ENCODE measurements around the gene ZNF121. TPM values are rescaled to one million over a fixed set of nuclear protein-coding genes. Genes with fewer than 3 reads are reported as not detected.

ZNF121 gene
- total RNA-seq, 4 donors from 2014 or later: 30.0 to 50.1 (median 37.9) TPM

DNA sequence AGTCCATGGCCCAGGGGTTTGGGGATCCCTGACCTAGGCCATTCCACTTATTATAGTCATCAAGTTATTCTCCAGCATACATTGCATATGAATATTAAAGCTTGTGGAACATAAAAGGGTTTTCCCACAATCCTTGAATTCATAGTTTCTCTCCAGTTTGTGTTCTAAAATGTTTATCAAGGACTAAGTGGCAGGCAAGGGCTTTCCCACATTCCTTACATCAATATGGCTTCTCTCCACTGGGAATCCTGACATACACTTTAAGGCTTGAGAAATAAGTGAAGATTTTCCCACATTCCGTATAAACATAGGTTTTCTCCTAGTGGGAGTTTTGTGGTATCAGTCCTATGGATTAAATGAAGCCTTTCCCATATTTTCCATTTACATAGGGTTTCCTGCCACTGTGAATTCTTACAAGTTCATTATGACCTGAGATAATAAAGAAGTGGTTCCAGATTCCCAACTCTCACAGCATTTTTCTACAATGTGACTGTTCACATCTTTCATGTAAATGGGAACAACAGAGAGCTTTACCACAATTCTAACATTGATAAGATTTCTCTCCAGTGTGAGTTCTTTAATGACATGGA, 60.3 kb downstream of the ZNF121 start:
- no peaks in the 10 kb centered on the region for H3K27me3 ChIP-seq
- intact Hi-C loops (cut with DNase I): loop anchor here (5.0 to 10.0 kb wide), 2 partner anchors 48 to 179 kb away; no protein-coding TSS in a partner anchor
- no peaks in the 10 kb centered on the region for H3K4me1 ChIP-seq
- no peak for TF ChIP-seq CTCF (IDR thresholded peaks at IDR 0.05)
- TF ChIP-seq POLR2A (IDR thresholded peaks at IDR 0.05): no peak
- peaks cover 20 to 27% of the 10 kb centered on the region in 2 donors for H3K36me3 ChIP-seq
- DNase-seq: no peak
- WGBS, 2 donors: 94 to 98% methylated on average over 1 of the region's 1 CpG
- peaks cover 22% of the 10 kb centered on the region for H3K9me3 ChIP-seq
- H3K4me3 ChIP-seq (replicated peaks in 1 of 3): no peak overlapping the region
- no peak overlapping the region for H3K27ac ChIP-seq

Other genes starting within 250 kb of the ZNF121 start
- 1 to 10 TPM in 3 of 4 donors, under 1 TPM in 1; 0.68 to 5.2 (median 4.4) TPM for gene ZNF177, start 221.5 kb downstream of the ZNF121 start, total RNA-seq
- gene ZNF266, start 148.9 kb downstream of the ZNF121 start, total RNA-seq: 10 to 100 TPM; 29.6 to 42.2 (median 34.8) TPM
- under 1 TPM in 1 of 4 donors, not detected in 3; 0.13 TPM for gene ZNF560, start 85.9 kb downstream of the ZNF121 start, total RNA-seq
- gene ZNF426, start 45.9 kb downstream of the ZNF121 start, total RNA-seq: 10 to 100 TPM; 14.0 to 25.6 (median 15.1) TPM
- gene ZNF561, start 36.7 kb upstream of the ZNF121 start, total RNA-seq: 10 to 100 TPM; 35.3 to 40.7 (median 39.3) TPM
- gene ZNF562, start 90.6 kb upstream of the ZNF121 start, total RNA-seq: 10 to 100 TPM; 27.6 to 38.7 (median 29.8) TPM
- 10 to 100 TPM; 12.1 to 24.4 (median 19.3) TPM for gene ZNF846, start 184.2 kb upstream of the ZNF121 start, total RNA-seq
- 10 to 100 TPM; 16.7 to 37.1 (median 20.7) TPM for gene FBXL12, start 234.6 kb upstream of the ZNF121 start, total RNA-seq
- gene UBL5, start 243.4 kb upstream of the ZNF121 start, total RNA-seq: 100 to 1,000 TPM; 141 to 743 (median 475) TPM